NCI-H2196 (cell line): Measurements from ENCODE around the gene DLG1.
"Not testable (repeated sequence)": the region's sequence is repeated elsewhere in the genome, so short reads cannot be mapped to it uniquely, and the experiment has no call there.

Experiments used
- DNase-seq: peaks from one replicate; lab custom pipeline; 2025; ENCODE audit not compliant: unreplicated experiment; lab: John Stamatoyannopoulos, UW

The DLG1 gene

DNA sequence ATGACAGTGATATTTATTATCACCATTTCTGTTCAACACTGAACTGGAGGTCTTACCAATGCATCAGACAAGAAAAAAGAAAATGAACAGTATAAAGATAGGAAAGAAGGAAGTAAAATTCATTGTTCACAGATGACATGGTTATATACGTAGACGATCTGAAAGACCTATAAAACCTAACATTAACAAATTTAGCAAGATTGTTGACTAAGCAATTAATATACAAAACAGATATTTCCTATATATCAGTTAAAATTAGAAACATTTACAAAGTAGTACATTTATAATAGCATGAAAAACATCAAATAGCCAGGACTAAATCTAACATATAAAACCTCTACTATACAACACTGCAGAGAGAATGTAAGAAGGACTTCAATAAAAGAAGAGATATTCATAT lies 176.0 kb downstream of the DLG1 start:
- DNase-seq = no peak

- DNase-seq = no peak
Observed at GRCh38 chr3:197117114-197117513, 181.3 kb downstream of the DLG1 start.

GRCh38 chr3:197114007-197114406 lies 184.4 kb downstream of the DLG1 start:
- no peak for DNase-seq

DNA sequence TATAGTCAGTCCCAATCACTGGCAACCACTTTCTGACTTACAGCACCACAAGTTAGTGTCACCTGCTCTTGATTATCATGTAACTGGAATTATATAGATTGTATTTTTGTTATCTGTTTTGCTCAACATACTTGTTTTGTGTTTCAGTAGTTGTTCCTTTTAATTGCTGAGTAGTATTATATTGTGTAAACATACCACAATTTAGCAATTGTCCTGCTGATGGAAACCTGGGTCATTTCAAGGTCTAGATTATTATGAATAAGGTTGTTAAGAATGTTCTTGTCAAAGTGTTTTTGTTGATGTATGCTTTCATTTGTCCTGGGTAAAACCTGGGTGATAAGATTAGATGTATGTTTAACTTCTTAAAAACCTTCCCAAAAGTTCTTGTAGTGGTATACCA lies 186.7 kb downstream of the DLG1 start:
- no peak for DNase-seq

DNA sequence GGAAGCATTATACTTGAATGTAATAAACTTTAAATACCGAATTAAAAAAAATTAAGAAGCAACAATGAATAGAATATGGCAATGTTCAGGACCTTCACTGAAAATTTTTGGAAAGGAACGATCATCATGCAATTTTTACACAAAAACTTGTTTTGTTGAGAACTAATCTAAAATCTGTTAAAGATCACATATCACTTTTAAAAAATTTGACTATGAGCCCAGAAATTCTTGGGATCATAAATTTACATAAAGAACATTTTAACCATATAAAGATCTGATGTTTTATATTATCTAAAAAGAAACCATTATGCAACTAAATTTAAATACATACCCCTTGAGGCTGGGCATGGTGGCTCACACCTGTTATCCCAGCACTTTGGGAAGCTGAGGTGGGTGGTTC lies 192.6 kb downstream of the DLG1 start:
- no peak for DNase-seq

GRCh38 chr3:197104738-197105137 lies 193.7 kb downstream of the DLG1 start:
- DNase-seq = no peak

DNA sequence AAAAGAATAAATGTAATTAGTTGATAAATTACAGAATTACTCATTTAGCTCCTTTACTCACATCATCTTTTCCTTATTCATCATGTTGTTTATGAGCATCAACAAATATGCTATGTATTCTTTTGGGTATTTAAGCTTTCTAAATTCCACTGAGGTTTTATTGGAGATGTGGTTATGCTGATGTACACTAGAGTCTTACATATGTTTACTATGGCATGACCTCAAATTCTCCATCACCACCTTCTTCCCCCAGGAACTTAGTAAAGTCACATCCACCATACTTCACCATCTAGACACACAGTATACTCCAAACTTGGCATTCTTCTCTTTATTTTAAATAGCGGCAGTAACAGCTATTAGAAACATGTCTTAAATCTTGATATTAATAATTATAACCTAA lies 194.6 kb downstream of the DLG1 start:
- no peak for DNase-seq

GRCh38 chr3:197093871-197094270 lies 204.5 kb downstream of the DLG1 start:
- DNase-seq = no peak

GRCh38 chr3:197088370-197088769 lies 210.0 kb downstream of the DLG1 start:
- DNase-seq = no peak

DNA sequence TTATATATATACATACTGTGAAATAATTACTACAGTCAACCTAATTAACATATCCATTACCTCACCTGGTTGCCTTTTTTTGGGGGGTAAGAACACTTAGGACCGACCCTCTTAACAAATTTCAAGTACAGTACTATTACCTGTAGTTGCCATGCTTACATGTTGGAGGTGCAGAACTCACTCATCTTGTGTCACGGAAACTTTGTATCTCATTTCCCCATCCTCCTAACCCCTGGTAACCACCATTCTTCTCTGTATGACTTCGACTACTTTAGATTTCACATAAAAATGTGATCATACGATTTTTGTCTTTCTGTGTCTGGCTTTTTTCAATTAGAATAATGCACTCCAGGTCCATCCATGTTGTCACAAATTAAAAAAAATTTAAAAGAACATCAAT lies 213.3 kb downstream of the DLG1 start:
- DNase-seq = no peak

DNA sequence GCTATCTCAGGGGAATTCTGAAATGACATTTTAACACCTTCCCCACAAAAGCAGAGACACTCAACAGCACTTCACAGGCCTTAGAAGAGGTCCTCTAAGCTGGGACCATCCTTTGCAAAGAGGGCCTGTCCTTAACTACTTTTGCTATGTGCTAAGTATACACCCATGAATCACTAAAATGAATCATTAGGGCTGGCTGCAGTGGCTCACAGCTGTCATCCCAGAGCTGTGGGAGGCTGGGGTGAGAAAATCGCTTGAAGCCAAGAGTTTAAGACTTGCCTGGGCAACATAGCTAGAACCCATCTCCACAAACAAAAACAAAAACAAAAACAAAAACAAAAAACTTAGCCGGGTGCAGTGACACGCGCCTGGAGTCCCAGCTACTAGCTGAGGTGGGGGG lies 214.9 kb downstream of the DLG1 start:
- DNase-seq = no peak

DNA sequence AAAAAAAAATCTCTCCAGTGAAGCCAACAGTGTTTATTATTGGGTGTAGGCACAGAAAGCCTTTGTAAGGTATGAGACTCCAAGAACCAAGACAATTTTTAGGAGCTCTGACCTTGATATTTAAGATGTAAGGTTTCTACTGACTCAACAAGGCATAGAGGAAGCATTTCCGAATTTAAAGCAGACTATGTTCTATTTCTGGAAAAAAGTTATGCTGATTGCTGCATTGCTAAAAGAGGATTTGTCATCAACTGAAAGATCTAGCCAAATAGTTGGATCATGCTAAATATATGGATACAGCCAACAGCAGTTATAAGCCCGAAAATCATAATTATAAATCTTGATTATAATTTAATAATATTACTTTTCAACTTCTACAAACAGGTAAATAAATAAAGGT lies 215.5 kb downstream of the DLG1 start:
- no peak for DNase-seq

GRCh38 chr3:197080344-197080743 lies 218.1 kb downstream of the DLG1 start:
- DNase-seq = no peak

DNA sequence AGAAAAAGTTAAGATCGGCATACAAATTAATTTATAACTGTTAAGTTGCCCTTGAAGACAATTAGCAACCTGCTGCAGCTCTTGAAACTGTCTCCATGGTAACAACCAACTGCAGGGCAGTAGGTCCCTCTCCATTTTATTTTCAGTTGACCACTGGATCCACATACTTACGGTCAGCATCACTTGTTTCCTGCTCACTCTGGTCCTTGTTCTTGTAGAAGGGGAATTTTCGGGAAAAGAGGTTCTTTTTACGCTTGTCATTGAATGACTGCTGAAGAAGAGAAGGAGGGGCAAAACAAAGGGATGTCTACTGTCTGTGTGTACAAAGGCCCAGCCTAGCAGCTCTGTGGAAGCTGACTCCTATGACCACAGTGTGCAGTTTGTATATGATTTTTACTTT lies 222.0 kb downstream of the DLG1 start:
- peak; percentile 20 for DNase-seq

DNA sequence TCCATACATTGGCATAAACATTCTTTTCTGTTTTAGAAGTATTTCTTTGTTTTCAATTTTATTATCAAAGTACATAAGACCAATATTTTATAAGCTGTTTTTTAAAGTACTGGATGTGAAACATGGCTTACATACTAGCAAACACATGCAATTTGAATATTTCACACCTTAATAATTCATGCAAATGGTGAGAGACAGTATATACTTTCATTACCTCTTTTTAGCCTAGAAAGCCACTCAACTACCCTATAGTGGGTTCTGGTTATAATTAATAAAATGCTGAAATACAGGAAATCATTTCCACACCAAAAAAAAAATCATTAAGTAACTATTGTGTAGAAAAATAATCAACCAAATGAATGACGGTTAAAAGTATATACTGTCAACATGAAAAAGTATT lies 230.3 kb downstream of the DLG1 start:
- no peak for DNase-seq

GRCh38 chr3:197064771-197065170 lies 233.6 kb downstream of the DLG1 start:
- no peak for DNase-seq

GRCh38 chr3:197062446-197062845 lies 236.0 kb downstream of the DLG1 start:
- DNase-seq = no peak

- DNase-seq = not testable (repeated sequence)
Observed at GRCh38 chr3:197051637-197052036, 246.8 kb downstream of the DLG1 start.

- DNase-seq = no peak
Observed at GRCh38 chr3:197050511-197050910, 247.9 kb downstream of the DLG1 start.

DNA sequence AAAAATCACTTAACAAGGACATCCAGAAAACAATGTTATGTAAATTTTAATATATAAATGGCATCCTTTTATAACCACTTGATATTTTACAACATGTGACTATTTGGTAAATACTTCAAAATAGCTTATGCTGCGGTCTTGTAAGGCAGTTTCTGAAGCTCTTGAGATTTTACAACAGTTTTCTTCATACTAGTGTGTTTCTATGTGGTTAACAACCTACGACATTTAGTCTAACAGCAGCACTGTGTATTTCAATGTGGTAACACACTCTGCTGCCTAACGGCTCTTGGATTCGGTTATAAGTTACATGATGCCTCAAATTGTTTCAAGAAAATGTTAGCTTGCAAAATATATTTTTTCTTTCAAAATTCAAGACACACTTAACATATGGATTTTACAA lies 255.9 kb downstream of the DLG1 start:
- no peak for DNase-seq

- DNase-seq = no peak
Observed at GRCh38 chr3:197041875-197042488, 256.4 kb downstream of the DLG1 start.

- DNase-seq = no peak
Observed at GRCh38 chr3:197040658-197041057, 257.8 kb downstream of the DLG1 start.

DNA sequence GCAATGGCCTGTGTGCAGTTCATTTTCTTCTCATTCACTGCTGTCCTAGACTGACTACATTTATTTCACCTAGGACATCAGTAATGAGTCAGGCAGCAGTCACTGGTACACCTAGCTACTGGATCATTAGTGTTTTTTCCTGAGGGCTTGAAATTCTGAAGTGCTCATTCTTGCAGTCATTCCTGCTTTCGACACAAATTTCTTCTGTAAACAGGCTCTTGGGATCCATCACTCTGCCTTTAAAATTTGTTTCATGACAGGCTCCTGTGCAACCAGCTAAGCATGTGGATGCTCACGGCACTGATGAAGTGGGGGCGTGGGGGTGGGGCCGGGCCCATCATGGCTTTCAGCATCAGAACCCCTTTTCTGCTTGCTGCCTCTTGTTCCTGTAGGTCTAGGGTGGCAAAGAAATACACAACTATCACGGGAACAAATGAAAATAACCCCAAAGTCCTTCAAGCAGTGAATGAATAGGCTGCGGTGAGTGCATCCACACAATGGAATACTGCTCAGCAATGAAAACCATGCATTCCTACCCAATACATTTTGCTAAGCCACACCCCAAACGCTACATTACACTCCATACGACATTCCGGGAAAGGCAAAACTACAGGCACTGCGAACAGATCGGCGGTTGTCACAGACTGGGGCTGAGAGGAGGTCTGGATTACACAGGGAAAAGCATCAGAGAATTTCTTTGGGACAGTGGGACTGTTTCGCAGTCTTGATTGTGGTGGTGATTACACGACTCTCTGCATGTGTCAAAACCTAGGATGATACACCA lies 259.5 kb downstream of the DLG1 start:
- DNase-seq = no peak
